Measurements from ENCODE around the gene CDNF.
A peak's percentile ranks its signal among the peaks of the same experiment; 100 is the strongest.

The CDNF gene

GRCh38 chr10:14787938-14788337 lies 49.9 kb downstream of the CDNF start:
- no peak for DNase-seq (ENCODE audit: low spot score)

GRCh38 chr10:14784459-14785055 lies 53.3 kb downstream of the CDNF start:
- DNase-seq (ENCODE audit: low spot score) = no peak

- DNase-seq (ENCODE audit: low spot score) = no peak
Measured at GRCh38 chr10:14782691-14783363, 55.0 kb downstream of the CDNF start.

GRCh38 chr10:14781763-14782162 lies 56.1 kb downstream of the CDNF start:
- DNase-seq (ENCODE audit: low spot score) = no peak

- peak; percentile 19 for DNase-seq (ENCODE audit: low spot score)
Measured at GRCh38 chr10:14779001-14779651, 58.7 kb downstream of the CDNF start.

GRCh38 chr10:14776546-14776945 lies 61.3 kb downstream of the CDNF start:
- no peak for DNase-seq (ENCODE audit: low spot score)

- no peak for DNase-seq (ENCODE audit: low spot score)
Measured at GRCh38 chr10:14775656-14776055, 62.2 kb downstream of the CDNF start.

GRCh38 chr10:14774797-14775196 lies 63.0 kb downstream of the CDNF start, which contains the start of gene FAM107B:
Gene FAM107B, minus strand, starts transcription at chr10:14774897. Its CDS starts 234 bp downstream, at chr10:14774663.
- no peak for DNase-seq (ENCODE audit: low spot score)

- no peak for DNase-seq (ENCODE audit: low spot score)
Measured at GRCh38 chr10:14774214-14774580, 63.6 kb downstream of the CDNF start.

GRCh38 chr10:14773551-14774213 lies 64.2 kb downstream of the CDNF start:
- DNase-seq (ENCODE audit: low spot score) = no peak

GRCh38 chr10:14772399-14772798 lies 65.4 kb downstream of the CDNF start:
- DNase-seq (ENCODE audit: low spot score) = no peak

- DNase-seq (ENCODE audit: low spot score) = no peak
Measured at GRCh38 chr10:14770927-14771326, 66.9 kb downstream of the CDNF start.
